Endothelial cell of umbilical vein (primary cell): Measurements from ENCODE around the gene CDH23. TPM values are rescaled to one million over a fixed set of nuclear protein-coding genes. Genes with fewer than 3 reads are reported as not detected.

Experiments used
- BruUV-seq: library from RNA; stranded (reverse); fragments of 400-500 nt; replicated peaks from 2 replicates; lab custom pipeline; 2021; lab: Mats Ljungman, UMichigan
- CTCF ChIA-PET: fragments of 300-600, 350-600 bp; sonication (Branson Sonifier 250); formaldehyde crosslinking; loops from one replicate; lab custom pipeline; 2021; ENCODE audit warnings: antibody characterized with exemption, inconsistent platforms; lab: Charles Lee
- POLR2A ChIA-PET: fragments of 300-600, 350-600 bp; sonication (Branson Sonifier 250); formaldehyde crosslinking; loops from one replicate; lab custom pipeline; 2021; ENCODE audit warnings: antibody characterized with exemption, inconsistent platforms; lab: Charles Lee
- DNase-seq: peaks from one replicate; pipeline ENCODE4 v3.0.0-alpha.2; 2011; ENCODE audit warnings: low read depth, low spot score
- FAIRE-seq: peaks from 2 replicates; lab custom pipeline; 2011; peaks lifted over from hg19 to GRCh38; lab: Jason Lieb, UNC
- H2AFZ ChIP-seq: 2 replicates; pipeline ENCODE4 v1.6.0; 2012; ENCODE audit warnings: low read depth, low read length, control low read depth, inconsistent platforms
- H3K27ac ChIP-seq: 2 replicates; pipeline ENCODE4 v1.5.1; 2011; ENCODE audit warnings: low read depth, mild to moderate bottlenecking, control low read depth, low read length, moderate library complexity; ENCODE audit not compliant: insufficient read depth
- H3K27me3 ChIP-seq, 2 experiments: 2 replicates each; pipeline versions ENCODE4 v1.6.0 to v1.6.1; 2011; ENCODE audit warnings: low read length in 2 of 2, mixed read lengths in 1 of 2; ENCODE audit not compliant: control insufficient read depth in 2 of 2, insufficient read depth in 2 of 2
- H3K36me3 ChIP-seq, 2 experiments: 2 replicates in 1 of 2; 3 replicates in 1 of 2; pipeline ENCODE4 v1.5.1; 2011; ENCODE audit warnings: low read length in 2 of 2, mild to moderate bottlenecking in 1 of 2, moderate library complexity in 1 of 2; ENCODE audit not compliant: control insufficient read depth in 2 of 2, insufficient read depth in 2 of 2; ENCODE audit errors: extremely low read depth in 1 of 2
- H3K4me1 ChIP-seq: 3 replicates; pipeline ENCODE4 v1.5.1; 2011; ENCODE audit warnings: mild to moderate bottlenecking, low read length; ENCODE audit not compliant: control insufficient read depth, insufficient read depth; ENCODE audit errors: extremely low read depth
- H3K4me2 ChIP-seq: 2 replicates; pipeline ENCODE4 v1.6.1; 2011; ENCODE audit warnings: low read length, control low read depth, mixed read lengths; ENCODE audit not compliant: insufficient read depth
- H3K4me3 ChIP-seq, 3 experiments: fragments of 200-600 bp in 1 of 3; sonication (generic), shearing (Covaris generic) in 1 of 3; replicated peaks in 1 of 3; 2 replicates each; pipeline ENCODE4 v1.5.1; 2011 to 2016; ENCODE audit warnings: control low read depth in 3 of 3, low read length in 3 of 3, mild to moderate bottlenecking in 2 of 3, inconsistent platforms in 1 of 3, low read depth in 1 of 3, moderate library complexity in 1 of 3; ENCODE audit not compliant: insufficient read depth in 1 of 3
- H3K79me2 ChIP-seq: 2 replicates; pipeline ENCODE4 v1.6.0; 2012; ENCODE audit warnings: low read length, inconsistent platforms; ENCODE audit not compliant: control insufficient read depth, insufficient read depth
- H3K9ac ChIP-seq: replicated peaks from 2 replicates; pipeline ENCODE3; 2011; ENCODE audit warnings: low read length, control low read depth; ENCODE audit not compliant: insufficient read depth; ENCODE audit errors: extremely low read depth
- H3K9me1 ChIP-seq: replicated peaks from 3 replicates; pipeline ENCODE4 v1.6.0; 2011; ENCODE audit warnings: mild to moderate bottlenecking, low read length; ENCODE audit not compliant: control insufficient read depth, insufficient read depth; ENCODE audit errors: extremely low read depth
- H3K9me3 ChIP-seq: replicated peaks from 2 replicates; pipeline ENCODE4 v1.5.1; 2012; ENCODE audit warnings: low read length, inconsistent platforms; ENCODE audit not compliant: control insufficient read depth, insufficient read depth
- H4K20me1 ChIP-seq: replicated peaks from 2 replicates; pipeline ENCODE3; 2011; ENCODE audit warnings: mild to moderate bottlenecking, low read length; ENCODE audit not compliant: control insufficient read depth, insufficient read depth; ENCODE audit errors: extremely low read depth
- EZH2 ChIP-seq: IDR thresholded peaks from 2 replicates; pipeline ENCODE4 v1.6.1; 2012; ENCODE audit warnings: borderline replicate concordance, low read depth, mild to moderate bottlenecking, moderate library complexity, low read length, inconsistent platforms; ENCODE audit not compliant: severe bottlenecking
- FOS ChIP-seq: IDR thresholded peaks from 2 replicates; pipeline ENCODE4 v1.6.1; 2011; ENCODE audit warnings: mild to moderate bottlenecking, low read length, moderate library complexity, borderline replicate concordance; ENCODE audit not compliant: insufficient read depth
- GATA2 ChIP-seq: IDR thresholded peaks from 2 replicates; pipeline ENCODE4 v1.7.0; 2011; ENCODE audit warnings: low read depth, mild to moderate bottlenecking, moderate library complexity, mixed read lengths, low read length; ENCODE audit not compliant: insufficient read length, insufficient read depth
- JUN ChIP-seq: IDR thresholded peaks from 2 replicates; pipeline ENCODE4 v1.6.1; 2011; ENCODE audit warnings: borderline replicate concordance, low read depth; ENCODE audit not compliant: insufficient read length, insufficient read depth
- MYC ChIP-seq: IDR thresholded peaks from one replicate; pipeline ENCODE4 v1.6.1; 2011; ENCODE audit warnings: mild to moderate bottlenecking, low read depth, low read length
- POLR2A ChIP-seq: IDR thresholded peaks from 2 replicates; pipeline ENCODE4 v1.6.1; 2012; ENCODE audit warnings: low read depth, mild to moderate bottlenecking, control low read depth, low read length
- POLR2AphosphoS5 ChIP-seq: IDR thresholded peaks from 2 replicates; pipeline ENCODE4 v1.6.1; 2012; ENCODE audit warnings: low read depth, mild to moderate bottlenecking, control low read depth, low read length, moderate library complexity; ENCODE audit not compliant: insufficient read depth
- dilution Hi-C: fragments of 300-500 bp; cut with MboI; formaldehyde crosslinking; loops from one replicate; pipeline ENCODE4 v1.15.0; 2019; ENCODE audit warnings: low sequenced_read_pairs; ENCODE audit not compliant: extremely low pct_ligation_motif_present
- intact Hi-C: fragments of 100-400 bp; cut with micrococcal nuclease; formaldehyde crosslinking; loops from one replicate; pipeline ENCODE4 v1.10.0; 2022
- polyA plus RNA-seq, 4 experiments: library from polyadenylated mRNA; depleted of rRNA in 3 of 4; stranded (reverse) in 3 of 4; unstranded in 1 of 4; fragments of >200 nt; gene quantifications; 2 replicates each; pipeline versions ENCODE4 v1.2.1 to v1.2.3, GENCODE V29; 2011 to 2012; ENCODE audit warnings: missing spikeins in 1 of 4
- total RNA-seq: library from RNA; stranded (reverse); gene quantifications from 2 replicates; pipeline ENCODE4 v1.2.3, GENCODE V29; 2021
- TF ChIP-seq, protein P1 (sequence below): IDR thresholded peaks from 2 replicates; pipeline ENCODE4 v1.6.1; 2011; ENCODE audit not compliant: insufficient read depth, insufficient read length
- TF ChIP-seq, protein P2 (sequence below), 2 donors: IDR thresholded peaks; 1 replicate in 1 of 2; 2 replicates in 1 of 2; pipeline ENCODE4 v1.5.1; 2011; ENCODE audit warnings: low read length in 2 of 2, mild to moderate bottlenecking in 2 of 2, moderate library complexity in 2 of 2, control low read depth in 1 of 2, inconsistent platforms in 1 of 2, low read depth in 1 of 2; ENCODE audit not compliant: insufficient read depth in 1 of 2; ENCODE audit errors: extremely low read depth in 1 of 2

Gene CDH23
- total and polyA plus RNA-seq, 2 donors (not counting 3 experiments of a cell fraction or from before 2014, with no cell fraction given) = not detected

DNA sequence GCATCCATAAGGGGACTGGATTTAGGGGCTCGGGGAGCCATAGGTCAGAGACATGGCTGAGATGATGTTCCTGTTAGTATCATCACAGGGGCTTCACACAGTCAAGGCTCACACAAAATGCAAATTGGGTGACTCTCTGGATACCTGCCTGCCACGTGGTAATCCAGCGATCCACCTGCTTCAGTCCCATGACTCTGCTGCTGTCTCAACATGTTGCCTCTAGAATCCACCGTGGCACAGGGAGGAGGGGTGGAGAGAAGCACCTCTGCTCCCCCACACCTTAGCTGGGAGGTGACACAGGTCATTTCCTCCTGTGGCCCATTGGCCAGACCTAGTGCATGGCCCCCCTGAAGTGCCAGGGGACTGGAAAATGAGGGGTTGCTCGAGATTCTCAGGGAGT lies 83.1 kb downstream of the CDH23 start:
- H3K9ac ChIP-seq = no peak overlapping the region
- FAIRE-seq (no peak), DNase-seq (no peak)
- ChIA-PET POLR2A (no interaction called here), CTCF (no interaction called here)
- no peaks in the 10 kb centered on the region for H3K79me2 ChIP-seq
- intact Hi-C loops (no loop called here), dilution Hi-C loops (no loop called here)
- H4K20me1 ChIP-seq = no peaks in the 10 kb centered on the region
- no peaks in the 10 kb centered on the region for H3K4me1 ChIP-seq
- no peaks in the 10 kb centered on the region for H3K36me3 ChIP-seq
- peaks cover 3 to 7% of the 10 kb centered on the region in 2 experiments for H3K27me3 ChIP-seq
- TF ChIP-seq POLR2A (no peak), POLR2AphosphoS5 (no peak), EZH2 (no peak), MYC (no peak), JUN (no peak), FOS (no peak), GATA2 (no peak)
- TF ChIP-seq, protein P1, sequence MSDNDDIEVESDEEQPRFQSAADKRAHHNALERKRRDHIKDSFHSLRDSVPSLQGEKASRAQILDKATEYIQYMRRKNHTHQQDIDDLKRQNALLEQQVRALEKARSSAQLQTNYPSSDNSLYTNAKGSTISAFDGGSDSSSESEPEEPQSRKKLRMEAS = no peak
- TF ChIP-seq, protein P2, sequence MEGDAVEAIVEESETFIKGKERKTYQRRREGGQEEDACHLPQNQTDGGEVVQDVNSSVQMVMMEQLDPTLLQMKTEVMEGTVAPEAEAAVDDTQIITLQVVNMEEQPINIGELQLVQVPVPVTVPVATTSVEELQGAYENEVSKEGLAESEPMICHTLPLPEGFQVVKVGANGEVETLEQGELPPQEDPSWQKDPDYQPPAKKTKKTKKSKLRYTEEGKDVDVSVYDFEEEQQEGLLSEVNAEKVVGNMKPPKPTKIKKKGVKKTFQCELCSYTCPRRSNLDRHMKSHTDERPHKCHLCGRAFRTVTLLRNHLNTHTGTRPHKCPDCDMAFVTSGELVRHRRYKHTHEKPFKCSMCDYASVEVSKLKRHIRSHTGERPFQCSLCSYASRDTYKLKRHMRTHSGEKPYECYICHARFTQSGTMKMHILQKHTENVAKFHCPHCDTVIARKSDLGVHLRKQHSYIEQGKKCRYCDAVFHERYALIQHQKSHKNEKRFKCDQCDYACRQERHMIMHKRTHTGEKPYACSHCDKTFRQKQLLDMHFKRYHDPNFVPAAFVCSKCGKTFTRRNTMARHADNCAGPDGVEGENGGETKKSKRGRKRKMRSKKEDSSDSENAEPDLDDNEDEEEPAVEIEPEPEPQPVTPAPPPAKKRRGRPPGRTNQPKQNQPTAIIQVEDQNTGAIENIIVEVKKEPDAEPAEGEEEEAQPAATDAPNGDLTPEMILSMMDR (IDR thresholded peaks at IDR 0.05; ENCODE audit: extremely low read depth in 1 of 2, insufficient read depth in 1 of 2, low read depth in 1 of 2, low read length in 2 of 2) = no peak
- H3K9me1 ChIP-seq = no peaks in the 10 kb centered on the region
- no TSS peak for BruUV-seq
- H3K4me2 ChIP-seq = no peak overlapping the region
- H3K4me3 ChIP-seq = no peak overlapping the region
- no peak overlapping the region for H3K27ac ChIP-seq
- no peaks in the 10 kb centered on the region for H3K9me3 ChIP-seq
- no peak overlapping the region for H2AFZ ChIP-seq
